Breast epithelium (tissue), 3 donors: ENCODE data around the gene GLRA3.

Source experiments
- CTCF ChIP-seq, 3 donors: fragments of 450-650 bp; IDR thresholded peaks; one replicate each; pipeline ENCODE4 v1.5.1; 2016 to 2017; ENCODE audit warnings: antibody characterized with exemption in 3 of 3, mild to moderate bottlenecking in 3 of 3, moderate library complexity in 3 of 3
- POLR2AphosphoS5 ChIP-seq, 3 donors: sonication (generic); formaldehyde crosslinking; IDR thresholded peaks; one replicate each; pipeline ENCODE4 v1.6.1; 2017; ENCODE audit warnings: antibody characterized with exemption in 3 of 3

- TF ChIP-seq CTCF (IDR thresholded peaks at IDR 0.05) = no peak
- no peak for TF ChIP-seq POLR2AphosphoS5 (IDR thresholded peaks at IDR 0.05)
These were observed 126.0 kb downstream of the GLRA3 start for GRCh38 chr4:174702979-174703478.
